Measurements from ENCODE around the gene PTPRQ.
"Not testable (repeated sequence)": the region's sequence is repeated elsewhere in the genome, so short reads cannot be mapped to it uniquely, and the experiment has no call there.

PTPRQ gene

GRCh38 chr12:80472236-80472635 is 28.2 kb downstream of the PTPRQ start:
- no peak for DNase-seq

DNA sequence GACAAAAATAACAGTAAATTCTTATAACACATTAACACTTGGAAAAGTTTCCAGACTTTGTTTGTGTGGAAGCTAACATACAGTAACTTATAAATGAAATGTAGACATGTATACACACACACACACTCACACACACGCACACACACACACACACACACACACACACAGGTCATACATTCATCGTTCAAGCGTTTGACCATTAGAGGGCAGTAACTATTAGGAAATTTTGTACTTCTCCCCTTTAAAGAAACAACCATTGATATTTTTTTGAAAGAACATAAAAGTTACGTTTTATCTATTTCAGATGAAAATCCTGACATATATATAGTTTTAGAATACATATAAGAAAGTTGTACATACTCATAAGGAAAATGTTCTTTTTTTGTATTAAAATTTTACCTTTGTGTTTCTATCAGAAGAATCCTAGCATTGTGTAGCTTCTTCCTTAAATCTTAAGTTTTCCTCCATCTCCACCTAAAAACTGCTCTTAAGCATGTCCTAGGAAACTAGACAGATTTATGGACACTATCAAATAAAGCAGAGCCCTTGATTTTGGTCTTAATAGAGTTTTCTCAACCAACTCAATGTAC is 29.0 kb downstream of the PTPRQ start:
- DNase-seq: no peak

DNA sequence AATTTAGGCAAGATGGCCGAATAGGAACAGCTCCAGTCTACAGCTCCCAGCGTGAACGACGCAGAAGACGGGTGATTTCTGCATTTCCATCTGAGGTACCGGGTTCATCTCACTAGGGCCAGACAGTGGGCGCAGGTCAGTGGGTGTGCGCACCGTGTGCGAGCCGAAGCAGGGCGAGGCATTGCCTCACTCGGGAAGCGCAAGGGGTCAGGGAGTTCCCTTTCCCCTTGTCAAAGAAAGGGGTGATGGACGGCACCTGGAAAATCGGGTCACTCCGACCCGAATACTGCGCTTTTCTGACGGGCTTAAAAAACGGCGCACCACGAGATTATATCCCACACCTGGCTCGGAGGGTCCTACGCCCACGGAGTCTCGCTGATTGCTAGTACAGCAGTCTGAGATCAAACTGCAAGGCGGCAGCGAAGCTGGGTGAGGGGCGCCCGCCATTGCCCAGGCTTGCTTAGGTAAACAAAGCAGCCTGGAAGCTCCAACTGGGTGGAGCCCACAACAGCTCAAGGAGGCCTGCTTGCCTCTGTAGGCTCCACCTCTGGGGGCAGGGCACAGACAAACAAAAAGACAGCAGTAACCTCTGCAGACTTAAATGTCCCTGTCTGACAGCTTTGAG is 33.6 kb downstream of the PTPRQ start:
- DNase-seq: not testable (repeated sequence)

- DNase-seq: no peak
Observed at GRCh38 chr12:80484746-80485145, 40.7 kb downstream of the PTPRQ start.

- DNase-seq: no peak
Observed at GRCh38 chr12:80485222-80485987, 41.4 kb downstream of the PTPRQ start.

DNA sequence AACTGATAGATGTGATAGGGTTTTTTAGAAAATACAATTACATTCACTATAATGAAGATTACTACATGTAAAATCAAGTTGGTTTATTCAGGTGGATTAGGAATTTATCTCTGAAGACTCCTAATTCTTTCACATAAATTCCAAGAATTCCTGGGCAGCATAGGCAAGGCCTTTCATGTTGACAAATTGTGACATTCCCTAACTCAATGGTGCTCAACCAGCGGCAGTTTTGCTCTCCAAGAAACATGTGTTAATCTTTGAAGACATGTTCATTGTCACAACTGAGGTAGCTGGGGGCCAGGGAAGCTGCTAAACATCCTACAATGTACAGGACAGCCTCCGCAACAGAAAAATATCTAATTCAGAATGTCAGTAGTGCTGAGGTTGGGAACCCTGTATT is 46.3 kb downstream of the PTPRQ start:
- DNase-seq: no peak

DNA sequence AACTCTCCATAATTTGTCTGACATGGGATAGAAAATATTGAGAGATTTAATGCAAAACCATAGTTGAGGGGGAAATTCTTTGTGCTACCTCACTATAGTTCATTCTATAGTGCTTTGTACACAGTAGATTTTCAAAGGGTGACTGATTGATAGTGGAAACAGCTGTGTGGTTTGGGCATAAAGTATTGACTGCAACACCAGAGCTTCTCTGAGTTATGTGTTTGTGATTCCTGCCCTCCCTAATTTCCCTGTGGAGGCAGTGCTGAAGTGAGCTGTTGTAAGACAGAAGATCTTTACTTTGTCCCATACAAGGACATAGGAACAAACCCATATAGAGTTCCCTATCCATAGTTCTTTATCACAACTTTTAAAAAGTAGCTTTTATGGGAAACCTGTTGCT is 47.1 kb downstream of the PTPRQ start:
- no peak for DNase-seq

GRCh38 chr12:80493466-80493865 is 49.4 kb downstream of the PTPRQ start:
- DNase-seq: no peak

- DNase-seq: no peak
Observed at GRCh38 chr12:80494836-80495235, 50.8 kb downstream of the PTPRQ start.

- no peak for DNase-seq
Observed at GRCh38 chr12:80498059-80498728, 54.2 kb downstream of the PTPRQ start.

DNA sequence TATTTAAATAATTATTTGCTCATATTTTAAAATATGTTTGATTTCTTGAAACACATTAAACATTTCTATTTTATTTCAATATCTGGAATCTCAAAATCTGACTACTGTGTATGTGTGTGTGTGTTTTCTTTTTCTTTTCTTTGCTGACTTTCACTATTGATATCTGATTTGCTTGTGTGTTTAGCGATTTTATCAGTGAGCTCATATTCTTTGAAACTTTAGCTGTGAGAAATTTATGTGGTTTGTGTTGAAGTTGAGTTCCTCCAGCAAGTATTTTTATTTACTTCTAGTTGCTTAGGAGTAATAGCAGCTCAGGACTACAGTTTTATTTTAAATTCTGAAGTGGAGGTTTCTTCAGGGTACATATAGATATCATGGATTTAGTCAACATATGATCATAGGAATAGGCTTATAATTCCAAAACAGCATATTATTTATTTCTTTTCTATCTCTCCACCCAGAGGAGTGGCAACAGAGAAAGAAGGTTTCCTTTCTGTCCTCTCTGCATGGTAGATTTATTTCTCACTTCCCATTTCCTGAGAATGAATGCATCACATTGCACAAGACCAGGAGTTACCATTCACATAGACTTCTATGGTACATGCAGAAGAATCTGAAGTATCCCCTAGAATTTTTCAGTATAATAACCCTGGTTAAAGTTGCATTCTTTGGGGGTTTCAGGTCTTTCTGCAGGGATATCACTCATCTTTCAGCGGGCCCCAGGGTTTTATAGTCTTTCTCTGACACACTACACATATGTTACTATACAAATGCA is 60.5 kb downstream of the PTPRQ start:
- no peak for DNase-seq

DNA sequence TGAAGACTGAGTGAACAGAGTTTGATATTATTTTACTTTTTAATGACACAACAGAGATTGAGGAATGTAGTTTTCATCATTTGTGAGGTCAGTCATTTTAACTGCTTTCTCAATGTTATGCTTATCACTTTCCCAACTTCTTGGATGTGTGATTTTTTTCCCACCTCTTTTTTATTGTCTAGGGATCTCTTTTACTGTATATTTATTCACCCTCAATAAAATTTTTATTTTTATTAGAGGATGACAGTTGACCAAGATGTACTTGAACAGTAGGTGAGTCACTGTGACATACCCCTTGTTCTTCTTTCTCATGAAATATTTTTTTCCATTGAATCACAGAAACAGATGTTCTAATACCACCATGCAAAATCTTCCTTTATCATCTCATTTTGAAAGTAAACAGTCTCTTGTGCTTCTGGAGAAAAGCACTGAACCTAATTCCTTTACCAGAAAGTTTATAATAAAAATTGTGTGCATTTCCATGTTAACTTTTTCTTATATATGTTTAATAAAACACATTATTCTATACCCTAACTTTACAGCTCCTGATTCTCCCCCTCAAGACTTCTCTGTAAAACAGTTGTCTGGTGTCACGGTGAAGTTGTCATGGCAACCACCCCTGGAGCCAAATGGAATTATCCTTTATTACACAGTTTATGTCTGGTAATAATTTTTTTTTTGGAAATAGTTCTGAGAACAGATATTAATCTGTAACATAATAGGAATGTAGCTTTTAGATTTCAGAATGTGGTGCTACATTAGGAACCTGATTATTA is 65.9 kb downstream of the PTPRQ start:
- no peak for DNase-seq

DNA sequence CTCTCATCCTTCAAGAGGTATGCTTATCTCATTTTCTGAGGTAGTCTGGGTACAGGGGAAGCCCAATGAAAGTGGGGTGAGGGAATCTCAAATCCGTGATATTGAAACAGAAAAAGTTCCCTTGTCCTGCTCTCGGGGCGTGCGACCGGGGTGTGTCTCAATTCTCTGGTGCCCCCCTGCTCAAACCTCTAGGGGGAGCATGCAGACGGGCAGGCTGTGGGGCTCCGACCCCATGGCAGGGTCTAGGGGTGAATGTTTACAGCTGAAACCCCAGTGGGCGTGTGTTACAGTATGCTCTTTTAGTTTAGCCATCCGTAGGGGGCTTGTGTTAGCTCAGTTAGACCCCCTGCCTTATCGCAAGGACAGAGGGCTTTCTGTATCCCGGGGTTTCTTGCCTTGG is 68.7 kb downstream of the PTPRQ start:
- DNase-seq: no peak

GRCh38 chr12:80513211-80513610 is 69.2 kb downstream of the PTPRQ start:
- DNase-seq: no peak

GRCh38 chr12:80517655-80518054 is 73.6 kb downstream of the PTPRQ start:
- no peak for DNase-seq

GRCh38 chr12:80531646-80532045 is 87.6 kb downstream of the PTPRQ start:
- DNase-seq: no peak

DNA sequence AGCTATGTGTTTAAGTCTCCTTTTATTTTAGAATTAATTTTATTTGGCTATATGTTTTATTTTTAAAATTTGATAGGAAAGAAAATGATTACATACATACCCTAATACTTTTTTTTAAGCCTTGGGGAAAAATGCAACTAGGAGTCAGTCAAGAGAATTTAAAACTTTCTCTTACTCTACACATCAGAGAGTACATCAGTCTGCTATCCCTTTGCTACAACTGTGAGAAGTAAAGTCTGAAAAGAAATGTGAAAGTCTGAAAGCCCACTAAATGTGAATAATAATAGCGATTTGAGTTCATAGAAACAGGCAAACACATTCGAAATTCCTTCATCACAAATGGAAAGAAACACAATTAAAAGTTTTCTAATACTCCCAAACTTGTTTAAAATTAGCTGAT is 95.0 kb downstream of the PTPRQ start:
- no peak for DNase-seq

GRCh38 chr12:80549298-80549697 is 105.3 kb downstream of the PTPRQ start:
- DNase-seq: no peak

DNA sequence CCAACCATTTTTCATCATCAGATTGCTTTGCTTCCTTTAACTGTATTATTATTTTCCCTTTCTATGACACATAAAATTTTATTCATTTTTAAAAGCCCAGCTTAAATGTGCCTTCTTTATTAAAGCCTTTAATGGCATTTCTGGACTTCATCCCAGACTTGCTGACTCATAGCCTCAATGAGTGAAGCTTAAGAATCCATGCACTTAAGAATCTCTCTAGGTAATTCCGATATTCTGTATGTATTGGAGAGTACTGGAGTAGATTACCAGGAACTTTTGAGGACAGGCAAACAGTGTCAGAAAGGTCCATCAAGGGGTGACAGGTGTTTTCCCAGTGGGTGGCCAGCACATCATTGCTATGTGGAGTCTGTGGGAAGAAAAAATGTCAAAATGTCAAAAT is 107.9 kb downstream of the PTPRQ start:
- DNase-seq: peak; percentile 85

GRCh38 chr12:80553316-80553715 is 109.3 kb downstream of the PTPRQ start:
- no peak for DNase-seq

GRCh38 chr12:80556566-80556965 is 112.5 kb downstream of the PTPRQ start:
- DNase-seq: no peak

- DNase-seq: no peak
Observed at GRCh38 chr12:80559766-80560165, 115.7 kb downstream of the PTPRQ start.
